NCI-H1105 (cell line): ENCODE measurements around the gene BACH2.
"Not testable (repeated sequence)": the region's sequence is repeated elsewhere in the genome, so short reads cannot be mapped to it uniquely, and the experiment has no call there.

Experiments used
- DNase-seq: peaks from one replicate; lab custom pipeline; 2025; lab: John Stamatoyannopoulos, UW

The BACH2 gene

GRCh38 chr6:90180526-90180925, 116.1 kb downstream of the BACH2 start:
- no peak for DNase-seq

GRCh38 chr6:90179190-90180169, 117.2 kb downstream of the BACH2 start:
- DNase-seq = no peak

GRCh38 chr6:90178384-90178855, 118.2 kb downstream of the BACH2 start:
- DNase-seq = no peak

- DNase-seq = no peak
Measured at GRCh38 chr6:90177544-90178383, 118.9 kb downstream of the BACH2 start.

GRCh38 chr6:90175627-90176538, 120.8 kb downstream of the BACH2 start:
- no peak for DNase-seq

GRCh38 chr6:90173262-90173925, 123.2 kb downstream of the BACH2 start:
- no peak for DNase-seq

GRCh38 chr6:90170601-90171000, 126.0 kb downstream of the BACH2 start:
- DNase-seq = no peak

- no peak for DNase-seq
Measured at GRCh38 chr6:90169374-90169773, 127.3 kb downstream of the BACH2 start.

- no peak for DNase-seq
Measured at GRCh38 chr6:90168693-90169131, 127.9 kb downstream of the BACH2 start.

GRCh38 chr6:90167514-90168379, 128.9 kb downstream of the BACH2 start:
- no peak for DNase-seq

- not testable (repeated sequence) for DNase-seq
Measured at GRCh38 chr6:90166155-90166924, 130.3 kb downstream of the BACH2 start.

- no peak for DNase-seq
Measured at GRCh38 chr6:90162648-90163387, 133.8 kb downstream of the BACH2 start.

GRCh38 chr6:90160013-90160412, 136.6 kb downstream of the BACH2 start:
- no peak for DNase-seq

- DNase-seq = no peak
Measured at GRCh38 chr6:90159452-90159851, 137.2 kb downstream of the BACH2 start.

- no peak for DNase-seq
Measured at GRCh38 chr6:90158936-90159335, 137.7 kb downstream of the BACH2 start.

GRCh38 chr6:90157441-90157840, 139.2 kb downstream of the BACH2 start:
- DNase-seq = no peak

- no peak for DNase-seq
Measured at GRCh38 chr6:90156861-90157260, 139.8 kb downstream of the BACH2 start.

GRCh38 chr6:90154755-90155470, 141.7 kb downstream of the BACH2 start:
- DNase-seq = no peak
